Renal cortical epithelial cell (primary cell): ENCODE data around the gene PPP1R3G. TPM values are rescaled to one million over a fixed set of nuclear protein-coding genes. Genes with fewer than 3 reads are reported as not detected.

Source experiments
- DNase-seq: peaks from one replicate; pipeline ENCODE4 v3.0.0-alpha.2; 2011; ENCODE audit warnings: low read depth
- total RNA-seq: library from RNA; depleted of rRNA; stranded (reverse); fragments of >200 nt; gene quantifications from 2 replicates; pipeline ENCODE4 v1.2.3, GENCODE V29; 2014

The PPP1R3G gene
- total RNA-seq, 1 donor from 2014 or later = 4.7 TPM

- no peak for DNase-seq
These were observed 12.7 kb upstream of the PPP1R3G start for GRCh38 chr6:5072440-5072839.

- DNase-seq = no peak
These were observed 11.1 kb upstream of the PPP1R3G start for GRCh38 chr6:5073992-5074391.

- DNase-seq = no peak
These were observed 8.2 kb upstream of the PPP1R3G start for GRCh38 chr6:5076931-5077330.

- DNase-seq = peak; percentile 37
These were observed 6.9 kb upstream of the PPP1R3G start for GRCh38 chr6:5078121-5078669.

GRCh38 chr6:5079692-5080091 lies 5.4 kb upstream of the PPP1R3G start:
- DNase-seq = no peak

- DNase-seq = no peak
These were observed 4.6 kb upstream of the PPP1R3G start for GRCh38 chr6:5080574-5080973.

- DNase-seq = no peak
These were observed 4.0 kb upstream of the PPP1R3G start for GRCh38 chr6:5081182-5081581.

- peak; percentile 52 for DNase-seq
These were observed 3.2 kb upstream of the PPP1R3G start for GRCh38 chr6:5081955-5082354.

- peak; percentile 97 for DNase-seq
These were observed 2.4 kb upstream of the PPP1R3G start for GRCh38 chr6:5082487-5083306.

- DNase-seq = no peak
These were observed 1.9 kb upstream of the PPP1R3G start for GRCh38 chr6:5083307-5083583.

GRCh38 chr6:5083813-5084359 lies 1.3 kb upstream of the PPP1R3G start:
- DNase-seq = no peak

- DNase-seq = no peak
These were observed 771 bp upstream of the PPP1R3G start for GRCh38 chr6:5084360-5084780.

- no peak for DNase-seq
These were observed 630 bp downstream of the PPP1R3G start for GRCh38 chr6:5085648-5086293.

- DNase-seq = no peak
These were observed 1.3 kb downstream of the PPP1R3G start for GRCh38 chr6:5086294-5086890.

GRCh38 chr6:5087389-5087788 lies 2.2 kb downstream of the PPP1R3G start:
- no peak for DNase-seq

- no peak for DNase-seq
These were observed 3.6 kb downstream of the PPP1R3G start for GRCh38 chr6:5088780-5089179.

GRCh38 chr6:5089481-5090438 lies 4.6 kb downstream of the PPP1R3G start:
- no peak for DNase-seq

- no peak for DNase-seq
These were observed 5.5 kb downstream of the PPP1R3G start for GRCh38 chr6:5090603-5091002.

- DNase-seq = no peak
These were observed 6.3 kb downstream of the PPP1R3G start for GRCh38 chr6:5091210-5092069.

- peak; percentile 56 for DNase-seq
These were observed 8.3 kb downstream of the PPP1R3G start for GRCh38 chr6:5093231-5094015.
